GM23338 (cell line): ENCODE results near the gene CMKLR1. TPM values are rescaled to one million over a fixed set of nuclear protein-coding genes. Genes with fewer than 3 reads are reported as not detected.

ENCODE experiments used
- ATAC-seq: fragments of 200-7000 bp; cut with Tn5 transposase; 3 replicates; pipeline ENCODE4 v1.9.1; 2020
- DNase-seq: peaks from one replicate; pipeline ENCODE4 v3.0.0-alpha.2; 2015; ENCODE audit warnings: low spot score
- H2AFZ ChIP-seq: fragments of 200-600 bp; sonication (generic); 2 replicates; pipeline ENCODE4 v1.8.0; 2016; ENCODE audit warnings: antibody characterized with exemption, mild to moderate bottlenecking, moderate library complexity
- H3F3A ChIP-seq: fragments of 200-600 bp; sonication (generic); replicated peaks from 2 replicates; pipeline ENCODE4 v1.8.0; 2017; ENCODE audit warnings: antibody characterized with exemption, mixed run types, low read depth
- H3K27ac ChIP-seq: fragments of 200-600 bp; sonication (generic); 2 replicates; pipeline ENCODE4 v1.6.1; 2016; ENCODE audit warnings: low read depth
- H3K27me3 ChIP-seq: fragments of 200-600 bp; sonication (generic); 2 replicates; pipeline ENCODE4 v1.8.0; 2016; ENCODE audit warnings: mild to moderate bottlenecking, mixed run types, moderate library complexity; ENCODE audit not compliant: insufficient read depth
- H3K36me3 ChIP-seq: fragments of 200-600 bp; sonication (generic); 2 replicates; pipeline ENCODE4 v1.8.0; 2016; ENCODE audit warnings: mild to moderate bottlenecking; ENCODE audit not compliant: insufficient read depth
- H3K4me1 ChIP-seq: fragments of 200-600 bp; sonication (generic); 2 replicates; pipeline ENCODE4 v1.8.0; 2016; ENCODE audit warnings: mild to moderate bottlenecking, moderate library complexity; ENCODE audit not compliant: insufficient read depth
- H3K4me2 ChIP-seq: fragments of 200-600 bp; sonication (generic); 2 replicates; pipeline ENCODE4 v1.7.1; 2017; ENCODE audit warnings: mixed run types
- H3K4me3 ChIP-seq: fragments of 200-600 bp; sonication (generic); 2 replicates; pipeline ENCODE4 v1.6.1; 2016; ENCODE audit warnings: mixed run types
- H3K79me2 ChIP-seq: fragments of 200-600 bp; sonication (generic); replicated peaks from 2 replicates; pipeline ENCODE4 v1.8.0; 2017; ENCODE audit warnings: mild to moderate bottlenecking; ENCODE audit not compliant: insufficient read depth
- H3K9me2 ChIP-seq: fragments of 200-600 bp; sonication (generic); 2 replicates; pipeline ENCODE4 v1.8.0; 2017; ENCODE audit not compliant: insufficient read depth
- H4K20me1 ChIP-seq: fragments of 200-600 bp; sonication (generic); replicated peaks from 2 replicates; pipeline ENCODE4 v1.8.0; 2017; ENCODE audit warnings: mild to moderate bottlenecking; ENCODE audit not compliant: insufficient read depth
- H3K27ac Mint-ChIP-seq: 2 replicates; pipeline ENCODE4 v1.8.0; 2020; ENCODE audit warnings: inconsistent platforms, mild to moderate bottlenecking, moderate library complexity, mixed read lengths
- H3K27me3 Mint-ChIP-seq: 3 replicates; pipeline ENCODE4 v1.8.0; 2022; ENCODE audit warnings: low read depth, mild to moderate bottlenecking, moderate library complexity, mixed read lengths, inconsistent platforms; ENCODE audit not compliant: insufficient read depth, poor library complexity
- H3K36me3 Mint-ChIP-seq: 3 replicates; pipeline ENCODE4 v1.8.0; 2021; ENCODE audit warnings: low read depth, mild to moderate bottlenecking, inconsistent platforms, moderate library complexity, mixed read lengths
- H3K4me1 Mint-ChIP-seq: 3 replicates; pipeline ENCODE4 v1.8.0; 2020; ENCODE audit warnings: mild to moderate bottlenecking, inconsistent platforms, mixed read lengths
- H3K4me3 Mint-ChIP-seq: 3 replicates; pipeline ENCODE4 v1.8.0; 2021; ENCODE audit warnings: moderate library complexity, mild to moderate bottlenecking, inconsistent platforms, mixed read lengths
- H3K9me3 Mint-ChIP-seq: 3 replicates; pipeline ENCODE4 v1.8.0; 2020; ENCODE audit warnings: moderate library complexity, mild to moderate bottlenecking, inconsistent platforms, mixed read lengths
- CREB1 ChIP-seq: fragments of 250-450 bp; sonication (Bioruptor Pico); IDR thresholded peaks from 2 replicates; pipeline ENCODE4 v1.5.0; 2020; ENCODE audit warnings: low read depth, mild to moderate bottlenecking, moderate library complexity
- EZH2phosphoT487 ChIP-seq: fragments of 200-600 bp; sonication (generic); IDR thresholded peaks from one replicate; pipeline ENCODE4 v1.8.1; 2018; ENCODE audit warnings: antibody characterized with exemption; ENCODE audit not compliant: unreplicated experiment
- JUNB ChIP-seq: IDR thresholded peaks from one replicate; pipeline ENCODE4 v1.6.1; 2016; ENCODE audit warnings: antibody characterized with exemption; ENCODE audit not compliant: unreplicated experiment
- POLR2AphosphoS5 ChIP-seq: IDR thresholded peaks from 2 replicates; pipeline ENCODE4 v1.6.1; 2016; ENCODE audit warnings: antibody characterized with exemption, low read depth
- ZNF331 ChIP-seq: fragments of 250-450 bp; sonication (Bioruptor Pico); IDR thresholded peaks from 2 replicates; pipeline ENCODE4 v1.5.0; 2020; ENCODE audit warnings: low read depth, mild to moderate bottlenecking, moderate library complexity
- polyA plus RNA-seq: library from polyadenylated mRNA; unstranded; fragments of >200 nt; fragmentation: Nextera tagmentation; extraction: Ambion mirVana; gene quantifications from 2 replicates; pipeline ENCODE4 v1.2.1, GENCODE V29; 2016
- total RNA-seq: library from RNA; depleted of rRNA; stranded (reverse); fragments of >200 nt; shearing (Covaris generic); gene quantifications from 2 replicates; pipeline ENCODE4 v1.2.3, GENCODE V29; 2014
- TF ChIP-seq, protein P1 (sequence below): IDR thresholded peaks from one replicate; pipeline ENCODE4 v1.6.1; 2018; ENCODE audit warnings: antibody characterized with exemption; ENCODE audit not compliant: unreplicated experiment
- TF ChIP-seq, protein P2 (sequence below), 2 experiments: fragments of 200-600 bp in 1 of 2; sonication (generic) in 1 of 2; conservative IDR thresholded peaks; 2 replicates each; pipeline versions ENCODE4 v1.5.1 to v1.6.1; 2016 to 2017; ENCODE audit warnings: antibody characterized with exemption in 2 of 2, low read depth in 2 of 2, mild to moderate bottlenecking in 2 of 2, moderate library complexity in 1 of 2

Gene CMKLR1
- total and polyA plus RNA-seq, 2 experiments from 2014 or later, result 0.40 to 2.6 TPM

DNA sequence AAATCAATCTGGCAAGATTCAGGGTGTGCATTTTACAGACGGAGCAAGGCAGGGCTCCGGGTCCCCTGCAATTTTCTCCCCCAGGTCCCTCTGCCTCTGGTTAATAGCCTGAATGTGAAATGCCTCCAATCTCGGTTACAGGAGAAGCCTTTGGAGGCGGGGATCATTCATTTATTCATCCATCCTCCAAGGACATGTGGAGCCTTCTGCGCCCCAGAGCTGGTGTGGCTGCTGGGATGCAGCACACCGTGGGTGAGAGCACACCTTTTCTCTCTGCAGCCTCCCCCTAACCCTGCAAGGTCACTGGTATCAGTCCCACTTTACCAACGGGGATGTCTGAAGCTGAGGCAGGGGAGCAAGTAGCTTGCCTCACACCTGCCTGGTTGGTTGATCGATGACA lies 35.4 kb downstream of the CMKLR1 start (continued):
- TF ChIP-seq, protein P1, sequence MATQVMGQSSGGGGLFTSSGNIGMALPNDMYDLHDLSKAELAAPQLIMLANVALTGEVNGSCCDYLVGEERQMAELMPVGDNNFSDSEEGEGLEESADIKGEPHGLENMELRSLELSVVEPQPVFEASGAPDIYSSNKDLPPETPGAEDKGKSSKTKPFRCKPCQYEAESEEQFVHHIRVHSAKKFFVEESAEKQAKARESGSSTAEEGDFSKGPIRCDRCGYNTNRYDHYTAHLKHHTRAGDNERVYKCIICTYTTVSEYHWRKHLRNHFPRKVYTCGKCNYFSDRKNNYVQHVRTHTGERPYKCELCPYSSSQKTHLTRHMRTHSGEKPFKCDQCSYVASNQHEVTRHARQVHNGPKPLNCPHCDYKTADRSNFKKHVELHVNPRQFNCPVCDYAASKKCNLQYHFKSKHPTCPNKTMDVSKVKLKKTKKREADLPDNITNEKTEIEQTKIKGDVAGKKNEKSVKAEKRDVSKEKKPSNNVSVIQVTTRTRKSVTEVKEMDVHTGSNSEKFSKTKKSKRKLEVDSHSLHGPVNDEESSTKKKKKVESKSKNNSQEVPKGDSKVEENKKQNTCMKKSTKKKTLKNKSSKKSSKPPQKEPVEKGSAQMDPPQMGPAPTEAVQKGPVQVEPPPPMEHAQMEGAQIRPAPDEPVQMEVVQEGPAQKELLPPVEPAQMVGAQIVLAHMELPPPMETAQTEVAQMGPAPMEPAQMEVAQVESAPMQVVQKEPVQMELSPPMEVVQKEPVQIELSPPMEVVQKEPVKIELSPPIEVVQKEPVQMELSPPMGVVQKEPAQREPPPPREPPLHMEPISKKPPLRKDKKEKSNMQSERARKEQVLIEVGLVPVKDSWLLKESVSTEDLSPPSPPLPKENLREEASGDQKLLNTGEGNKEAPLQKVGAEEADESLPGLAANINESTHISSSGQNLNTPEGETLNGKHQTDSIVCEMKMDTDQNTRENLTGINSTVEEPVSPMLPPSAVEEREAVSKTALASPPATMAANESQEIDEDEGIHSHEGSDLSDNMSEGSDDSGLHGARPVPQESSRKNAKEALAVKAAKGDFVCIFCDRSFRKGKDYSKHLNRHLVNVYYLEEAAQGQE, result no peak
- TF ChIP-seq, protein P2, sequence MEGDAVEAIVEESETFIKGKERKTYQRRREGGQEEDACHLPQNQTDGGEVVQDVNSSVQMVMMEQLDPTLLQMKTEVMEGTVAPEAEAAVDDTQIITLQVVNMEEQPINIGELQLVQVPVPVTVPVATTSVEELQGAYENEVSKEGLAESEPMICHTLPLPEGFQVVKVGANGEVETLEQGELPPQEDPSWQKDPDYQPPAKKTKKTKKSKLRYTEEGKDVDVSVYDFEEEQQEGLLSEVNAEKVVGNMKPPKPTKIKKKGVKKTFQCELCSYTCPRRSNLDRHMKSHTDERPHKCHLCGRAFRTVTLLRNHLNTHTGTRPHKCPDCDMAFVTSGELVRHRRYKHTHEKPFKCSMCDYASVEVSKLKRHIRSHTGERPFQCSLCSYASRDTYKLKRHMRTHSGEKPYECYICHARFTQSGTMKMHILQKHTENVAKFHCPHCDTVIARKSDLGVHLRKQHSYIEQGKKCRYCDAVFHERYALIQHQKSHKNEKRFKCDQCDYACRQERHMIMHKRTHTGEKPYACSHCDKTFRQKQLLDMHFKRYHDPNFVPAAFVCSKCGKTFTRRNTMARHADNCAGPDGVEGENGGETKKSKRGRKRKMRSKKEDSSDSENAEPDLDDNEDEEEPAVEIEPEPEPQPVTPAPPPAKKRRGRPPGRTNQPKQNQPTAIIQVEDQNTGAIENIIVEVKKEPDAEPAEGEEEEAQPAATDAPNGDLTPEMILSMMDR (conservative IDR thresholded peaks at IDR 0.05; ENCODE audit: low read depth in 2 of 2), result no peak
- no peak for TF ChIP-seq EZH2phosphoT487

DNA sequence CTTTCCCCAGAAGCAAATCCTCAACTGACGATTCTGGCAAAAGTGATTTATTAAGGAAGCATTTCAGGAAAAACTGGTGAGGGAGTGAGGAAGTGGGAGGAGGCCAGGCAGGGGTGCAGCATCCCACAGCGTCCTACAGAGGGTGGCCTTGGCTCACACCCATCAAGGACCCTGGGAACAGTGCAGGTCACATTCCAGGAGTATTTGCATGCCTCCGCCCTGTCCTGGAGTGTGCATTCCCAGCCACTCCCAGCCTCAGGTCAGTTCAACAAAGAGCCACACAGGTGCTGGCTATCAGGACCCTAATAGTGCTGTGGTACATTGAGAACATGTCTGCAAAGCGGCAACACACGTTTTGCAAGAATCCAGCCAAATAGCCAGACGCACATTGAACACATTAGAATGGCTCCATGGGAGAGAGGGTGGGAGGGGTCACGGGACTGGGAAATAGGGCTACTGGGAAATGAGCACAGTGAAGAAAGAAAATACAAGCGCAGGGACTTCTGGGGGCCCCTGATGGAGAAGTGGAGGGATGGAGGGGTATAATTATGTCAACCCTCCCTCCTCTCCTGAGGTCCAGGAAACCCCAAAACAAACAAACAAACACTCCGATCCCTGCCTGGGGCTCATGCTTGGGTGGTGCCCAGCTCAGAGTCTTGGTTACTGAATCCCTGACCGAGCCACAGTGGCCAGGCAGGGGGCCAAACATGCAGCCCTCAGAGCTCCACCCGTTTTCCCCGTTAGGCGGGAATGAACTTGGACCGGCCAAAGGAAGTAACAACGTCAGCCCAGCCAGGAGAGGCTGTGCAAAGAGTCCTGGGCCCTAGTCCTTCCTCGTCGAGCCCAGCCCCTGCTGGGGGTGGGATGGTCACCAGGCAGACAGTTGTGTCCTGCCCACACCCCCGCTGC lies 36.5 kb downstream of the CMKLR1 start:
- Mint-ChIP-seq H3K27ac (no peak overlapping the region), H3K36me3 (no peaks in the 10 kb centered on the region), H3K4me1 (peaks cover 33% of the 10 kb centered on the region), H3K4me3 (no peak overlapping the region), H3K27me3 (peaks cover 6% of the 10 kb centered on the region), H3K9me3 (no peaks in the 10 kb centered on the region; the same call in 2 of the 3 replicates)
- no peaks in the 10 kb centered on the region for H3K27me3 ChIP-seq
- 0 out of 2 replicates have a peak overlapping the region, but pooled peaks have one; percentile 32 for H3K4me2 ChIP-seq
- H3K4me1 ChIP-seq, result peaks cover 13% of the 10 kb centered on the region
- no peaks in the 10 kb centered on the region for H3K36me3 ChIP-seq
- DNase-seq (peak; percentile 83), ATAC-seq (peak; percentile 86)
- H3K79me2 ChIP-seq, result no peaks in the 10 kb centered on the region
- no peaks in the 10 kb centered on the region for H3K9me2 ChIP-seq
- no peak overlapping the region for H2AFZ ChIP-seq
- H4K20me1 ChIP-seq, result no peaks in the 10 kb centered on the region
- H3K27ac ChIP-seq, result no peak overlapping the region
- H3F3A ChIP-seq, result no peaks in the 10 kb centered on the region
- TF ChIP-seq POLR2AphosphoS5, result no peak
- no peak for TF ChIP-seq ZNF331 (CRISPR knock-in tag)
- TF ChIP-seq, protein P2 (conservative IDR thresholded peaks at IDR 0.05; ENCODE audit: low read depth in 2 of 2), result peak; percentile 24 to 56; a peak in 2 of 4 replicates
- TF ChIP-seq CREB1 (CRISPR knock-in tag), result no peak
- no peak for TF ChIP-seq JUNB
- no peak overlapping the region for H3K4me3 ChIP-seq
